IMR-90 (cell line): Measurements from ENCODE around the gene ACSM6. TPM values are rescaled to one million over a fixed set of nuclear protein-coding genes. Genes with fewer than 3 reads are reported as not detected.

ENCODE experiments used
- ATAC-seq: fragments of 200-7000 bp; cut with Tn5 transposase; 2 replicates; pipeline ENCODE4 v1.9.1; 2020; ENCODE audit warnings: low read depth, mild to moderate bottlenecking, moderate library complexity
- BruUV-seq: library from RNA; stranded (reverse); fragments of 400-500 nt; replicated peaks from 2 replicates; lab custom pipeline; 2021; lab: Mats Ljungman, UMichigan
- CTCF ChIA-PET: fragments of 300-600 bp; formaldehyde crosslinking; extraction: SDS; loops from one replicate; lab custom pipeline; 2021; ENCODE audit warnings: antibody characterized with exemption; lab: Yijun Ruan, JAX
- POLR2A ChIA-PET: fragments of 300-600 bp; sonication (Branson Sonifier 250); formaldehyde crosslinking; loops from one replicate; lab custom pipeline; 2022; ENCODE audit warnings: antibody characterized with exemption; ENCODE audit not compliant: unreplicated experiment; lab: Charles Lee
- DNase-seq: peaks from one replicate; pipeline ENCODE4 v3.0.0; 2013
- H2AFZ ChIP-seq: replicated peaks from 2 replicates; pipeline ENCODE3; 2013; ENCODE audit warnings: low read length, mild to moderate bottlenecking; ENCODE audit not compliant: poor library complexity
- H2AK5ac ChIP-seq: 2 replicates; pipeline ENCODE4 v1.6.1; 2013; ENCODE audit warnings: low read depth, low read length, inconsistent platforms
- H2AK9ac ChIP-seq: replicated peaks from 2 replicates; pipeline ENCODE3; 2013; ENCODE audit warnings: mild to moderate bottlenecking, low read depth, low read length, moderate library complexity; ENCODE audit not compliant: poor library complexity
- H2BK120ac ChIP-seq: 2 replicates; pipeline ENCODE4 v1.6.1; 2013; ENCODE audit warnings: low read depth, low read length, inconsistent platforms
- H2BK15ac ChIP-seq: 3 replicates; pipeline ENCODE4 v1.6.1; 2013; ENCODE audit warnings: low read depth, low read length, inconsistent platforms
- H2BK20ac ChIP-seq: 2 replicates; pipeline ENCODE4 v1.6.1; 2013; ENCODE audit warnings: low read depth, mild to moderate bottlenecking, inconsistent platforms, low read length, moderate library complexity
- H2BK5ac ChIP-seq: 2 replicates; pipeline ENCODE4 v1.6.1; 2013; ENCODE audit warnings: mild to moderate bottlenecking, low read depth, low read length, inconsistent platforms; ENCODE audit not compliant: poor library complexity, severe bottlenecking
- H3K14ac ChIP-seq: replicated peaks from 2 replicates; pipeline ENCODE4 v1.6.1; 2013; ENCODE audit warnings: low read depth, low read length, inconsistent platforms
- H3K18ac ChIP-seq: 2 replicates; pipeline ENCODE4 v1.6.1; 2013; ENCODE audit warnings: low read depth, low read length, control low read depth
- H3K23ac ChIP-seq: 2 replicates; pipeline ENCODE4 v1.6.1; 2013; ENCODE audit warnings: low read depth, low read length, inconsistent platforms
- H3K27ac ChIP-seq: 2 replicates; pipeline ENCODE4 v1.5.1; 2013; ENCODE audit warnings: mild to moderate bottlenecking, control low read depth, low read length; ENCODE audit not compliant: insufficient read depth
- H3K27me3 ChIP-seq: 2 replicates; pipeline ENCODE4 v1.6.1; 2013; ENCODE audit warnings: low read length; ENCODE audit not compliant: control insufficient read depth, insufficient read depth
- H3K36me3 ChIP-seq: 2 replicates; pipeline ENCODE4 v1.6.1; 2013; ENCODE audit warnings: low read length, mixed read lengths; ENCODE audit not compliant: control insufficient read depth, insufficient read depth
- H3K4ac ChIP-seq: 2 replicates; pipeline ENCODE4 v1.6.1; 2013; ENCODE audit warnings: low read depth, low read length, inconsistent platforms
- H3K4me1 ChIP-seq: 2 replicates; pipeline ENCODE4 v1.6.1; 2013; ENCODE audit warnings: low read length, mixed read lengths; ENCODE audit not compliant: control insufficient read depth, insufficient read depth
- H3K4me2 ChIP-seq: 2 replicates; pipeline ENCODE4 v1.6.1; 2013; ENCODE audit warnings: low read depth, mild to moderate bottlenecking, control low read depth, low read length, moderate library complexity
- H3K4me3 ChIP-seq: 2 replicates; pipeline ENCODE4 v1.5.1; 2013; ENCODE audit warnings: low read depth, mild to moderate bottlenecking, control low read depth, low read length, moderate library complexity; ENCODE audit not compliant: insufficient read depth
- H3K56ac ChIP-seq: 2 replicates; pipeline ENCODE4 v1.6.1; 2013; ENCODE audit warnings: low read length, inconsistent platforms; ENCODE audit not compliant: insufficient read depth; ENCODE audit errors: extremely low read depth
- H3K79me1 ChIP-seq, 2 experiments: 2 replicates each; pipeline ENCODE4 v1.6.1; 2013; ENCODE audit warnings: low read length in 2 of 2, inconsistent platforms in 1 of 2, low read depth in 1 of 2
- H3K9ac ChIP-seq: 2 replicates; pipeline ENCODE4 v1.6.1; 2013; ENCODE audit warnings: low read depth, low read length, control low read depth
- H3K9me1 ChIP-seq: 2 replicates; pipeline ENCODE4 v1.6.1; 2013; ENCODE audit warnings: low read length, inconsistent platforms; ENCODE audit not compliant: insufficient read depth
- H3K9me3 ChIP-seq: 2 replicates; pipeline ENCODE4 v1.6.1; 2013; ENCODE audit warnings: low read length; ENCODE audit not compliant: control insufficient read depth, insufficient read depth
- H4K20me1 ChIP-seq: 2 replicates; pipeline ENCODE4 v1.6.1; 2013; ENCODE audit warnings: low read length, inconsistent platforms; ENCODE audit not compliant: insufficient read depth
- H4K5ac ChIP-seq: 2 replicates; pipeline ENCODE4 v1.6.1; 2013; ENCODE audit warnings: mild to moderate bottlenecking, low read depth, low read length, control low read depth
- H4K8ac ChIP-seq, 2 experiments: 2 replicates each; pipeline ENCODE4 v1.6.1; 2013; ENCODE audit warnings: low read depth in 2 of 2, low read length in 2 of 2, control low read depth in 1 of 2, inconsistent platforms in 1 of 2
- H4K91ac ChIP-seq: 2 replicates; pipeline ENCODE4 v1.6.1; 2013; ENCODE audit warnings: low read depth, low read length, inconsistent platforms; ENCODE audit not compliant: insufficient read depth
- BHLHE40 ChIP-seq: fragments of 150-350 bp; IDR thresholded peaks from 2 replicates; pipeline ENCODE4 v1.6.1; 2016; ENCODE audit warnings: mild to moderate bottlenecking, low read depth, low read length
- CTCF ChIP-seq: conservative IDR thresholded peaks from 2 replicates; pipeline ENCODE4 v1.5.1; 2012; ENCODE audit warnings: mild to moderate bottlenecking, low read depth, low read length, improper control_type of control experiment
- FOS ChIP-seq: fragments of 150-350 bp; IDR thresholded peaks from 2 replicates; pipeline ENCODE4 v1.6.1; 2016; ENCODE audit warnings: low read depth, low read length
- MAFK ChIP-seq: IDR thresholded peaks from 2 replicates; pipeline ENCODE4 v1.6.1; 2012; ENCODE audit warnings: low read depth, low read length, improper control_type of control experiment
- RAD21 ChIP-seq: IDR thresholded peaks from 2 replicates; pipeline ENCODE4 v1.6.1; 2012; ENCODE audit warnings: low read length, improper control_type of control experiment
- SMC3 ChIP-seq: fragments of 150-350 bp; IDR thresholded peaks from 2 replicates; pipeline ENCODE4 v1.6.1; 2016; ENCODE audit warnings: low read depth, mild to moderate bottlenecking, antibody characterized with exemption, low read length, moderate library complexity
- WGBS, 2 experiments: methylation state at CpG; one replicate each; pipeline versions ENCODE4 v1.1.5 to v1.1.7; 2013; ENCODE audit warnings: missing lambda C conversion rate in 2 of 2; ENCODE audit not compliant: insufficient read length in 1 of 2; ENCODE audit errors: extremely low coverage in 2 of 2; 5-methylcytosine and 5-hydroxymethylcytosine counted together
- dilution Hi-C: fragments of 300-500 bp; cut with HindIII; formaldehyde crosslinking; loops from one replicate; pipeline ENCODE4 v1.14.3; 2018; ENCODE audit warnings: low sequenced_read_pairs; ENCODE audit not compliant: unreplicated experiment
- in situ Hi-C: fragments of 300-500 bp; cut with MboI; formaldehyde crosslinking; loops from 3 replicates; pipeline ENCODE4 v1.14.3; 2019; ENCODE audit warnings: low sequenced_read_pairs, inconsistent platforms, mixed read lengths
- intact Hi-C: fragments of 100-400 bp; cut with micrococcal nuclease; formaldehyde crosslinking; loops from 2 replicates; pipeline ENCODE4 v1.10.0; 2022
- polyA plus RNA-seq, 3 experiments: library from polyadenylated mRNA; depleted of rRNA; stranded (reverse); fragments of >200 nt; gene quantifications; 2 replicates each; pipeline ENCODE4 v1.2.3, GENCODE V29; 2012; ENCODE audit warnings: low replicate concordance in 1 of 3
- total RNA-seq: library from RNA; depleted of rRNA; stranded (reverse); fragments of >200 nt; gene quantifications from 2 replicates; pipeline ENCODE4 v1.2.3, GENCODE V29; 2012

The ACSM6 gene
- total and polyA plus RNA-seq, 2 of the 4 experiments (the other 2 are of a cell fraction): not detected

GRCh38 chr10:95181726-95182125 is 12.3 kb upstream of the ACSM6 start:
- no peak overlapping the region for H3K4me3 ChIP-seq
- H3K27ac ChIP-seq: no peak overlapping the region
- H3K4ac ChIP-seq: no peak overlapping the region
- no peak overlapping the region; the same call in 1 of the 2 replicates for H2BK20ac ChIP-seq
- H3K79me1 ChIP-seq: no peaks in the 10 kb centered on the region
- H3K18ac ChIP-seq: no peak overlapping the region
- H3K9me1 ChIP-seq: no peaks in the 10 kb centered on the region; the same call in 1 of the 2 replicates
- H3K23ac ChIP-seq: 0 out of 2 replicates have a peak overlapping the region, but pooled peaks have one; percentile 1
- WGBS, 2 experiments: 0% methylated on average over 1 of the region's 2 CpGs; no CpG with 5 or more reads in 1 of the 2 experiments
- POLR2A ChIA-PET: no interaction called here
- H3K4me1 ChIP-seq: no peaks in the 10 kb centered on the region
- intact Hi-C loops: loop anchor here (2.0 to 5.0 kb wide), 4 partner anchors 49 to 551 kb away; partner anchors contain the start of gene PDLIM1
- H4K8ac ChIP-seq: 0 out of 4 replicates have a peak overlapping the region, but pooled peaks of 1 of the 2 experiments have one; percentile 1
- H3K27me3 ChIP-seq: no peaks in the 10 kb centered on the region; the same call in none of the 2 replicates
- TF ChIP-seq MAFK (peak; percentile 43; the same call in 1 of the 2 replicates), SMC3 (no peak), CTCF (no peak), RAD21 (no peak), BHLHE40 (no peak), FOS (no peak)
- no peak overlapping the region for H3K14ac ChIP-seq
- no peak overlapping the region for H4K5ac ChIP-seq
- ATAC-seq (peak; percentile 36; the same call in 1 of the 2 replicates), DNase-seq (peak; percentile 61)
- no peak overlapping the region for H2BK120ac ChIP-seq
- no peak overlapping the region for H2BK15ac ChIP-seq
- dilution Hi-C loops: no loop called here
- CTCF ChIA-PET: interaction anchor here (0.6 to 1.6 kb wide), 6 partner anchors 11 to 192 kb away, joined by 3 to 5 read pairs (median 3); no protein-coding TSS in a partner anchor
- no peak overlapping the region for H3K4me2 ChIP-seq
- no peak overlapping the region for H2AFZ ChIP-seq
- no peak overlapping the region for H2AK9ac ChIP-seq
- H3K9me3 ChIP-seq: no peaks in the 10 kb centered on the region
- no peak overlapping the region for H3K9ac ChIP-seq
- H2AK5ac ChIP-seq: no peak overlapping the region
- H3K56ac ChIP-seq: no peak overlapping the region
- BruUV-seq: no TSS peak
- no peaks in the 10 kb centered on the region for H3K36me3 ChIP-seq
- no peak overlapping the region for H2BK5ac ChIP-seq
- no peaks in the 10 kb centered on the region for H4K20me1 ChIP-seq
- no peak overlapping the region for H4K91ac ChIP-seq
- in situ Hi-C loops: loop anchor here (5.0 kb wide), 1 partner anchor 181 kb away; no protein-coding TSS in a partner anchor
